IPS-18a (cell line): Measurements from ENCODE around the gene MTMR4.

Source experiments
- H3K27ac ChIP-seq: one replicate; pipeline ENCODE4 v1.5.1; 2013; ENCODE audit warnings: low read length
- H3K27me3 ChIP-seq: one replicate; pipeline ENCODE4 v1.6.1; 2013; ENCODE audit warnings: mild to moderate bottlenecking, low read length; ENCODE audit not compliant: control insufficient read depth, insufficient read depth
- H3K36me3 ChIP-seq: one replicate; pipeline ENCODE4 v1.6.1; 2013; ENCODE audit warnings: low read depth, low read length; ENCODE audit not compliant: control insufficient read depth
- H3K4me1 ChIP-seq: one replicate; pipeline ENCODE4 v1.6.1; 2013; ENCODE audit warnings: low read depth, low read length; ENCODE audit not compliant: control insufficient read depth
- H3K4me3 ChIP-seq: one replicate; pipeline ENCODE4 v1.5.1; 2013; ENCODE audit warnings: low read length
- H3K9ac ChIP-seq: one replicate; pipeline ENCODE4 v1.6.1; 2013; ENCODE audit warnings: mild to moderate bottlenecking, low read length, moderate library complexity
- H3K9me3 ChIP-seq: one replicate; pipeline ENCODE4 v1.6.1; 2013; ENCODE audit warnings: low read depth, low read length; ENCODE audit not compliant: control insufficient read depth

Gene MTMR4

DNA sequence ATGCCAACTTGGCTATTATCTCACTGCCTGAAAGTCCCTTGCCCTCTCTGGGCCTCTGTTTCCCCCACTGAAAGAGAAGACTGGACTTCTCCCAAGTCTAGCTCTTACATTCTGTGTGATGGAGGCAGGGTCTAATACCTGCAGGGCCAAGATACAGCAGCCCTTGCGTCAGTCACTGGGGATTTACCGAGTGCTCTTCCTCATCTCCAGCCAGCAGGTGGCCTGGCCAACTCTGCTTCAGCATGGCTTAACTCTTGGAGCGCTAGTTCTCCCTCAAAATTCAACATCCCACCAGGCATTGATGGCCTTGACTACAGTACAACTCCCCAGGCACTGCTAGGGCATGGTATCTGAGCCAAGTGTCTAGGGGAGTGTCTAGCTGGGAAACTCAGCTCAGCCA, 19.9 kb upstream of the MTMR4 start:
- Histone ChIP-seq H3K9ac (no peak overlapping the region), H3K27ac (no peak overlapping the region), H3K4me3 (no peak overlapping the region), H3K9me3 (no peaks in the 10 kb centered on the region), H3K36me3 (no peaks in the 10 kb centered on the region), H3K27me3 (peaks cover 7% of the 10 kb centered on the region), H3K4me1 (peaks cover under 1% of the 10 kb centered on the region)

DNA sequence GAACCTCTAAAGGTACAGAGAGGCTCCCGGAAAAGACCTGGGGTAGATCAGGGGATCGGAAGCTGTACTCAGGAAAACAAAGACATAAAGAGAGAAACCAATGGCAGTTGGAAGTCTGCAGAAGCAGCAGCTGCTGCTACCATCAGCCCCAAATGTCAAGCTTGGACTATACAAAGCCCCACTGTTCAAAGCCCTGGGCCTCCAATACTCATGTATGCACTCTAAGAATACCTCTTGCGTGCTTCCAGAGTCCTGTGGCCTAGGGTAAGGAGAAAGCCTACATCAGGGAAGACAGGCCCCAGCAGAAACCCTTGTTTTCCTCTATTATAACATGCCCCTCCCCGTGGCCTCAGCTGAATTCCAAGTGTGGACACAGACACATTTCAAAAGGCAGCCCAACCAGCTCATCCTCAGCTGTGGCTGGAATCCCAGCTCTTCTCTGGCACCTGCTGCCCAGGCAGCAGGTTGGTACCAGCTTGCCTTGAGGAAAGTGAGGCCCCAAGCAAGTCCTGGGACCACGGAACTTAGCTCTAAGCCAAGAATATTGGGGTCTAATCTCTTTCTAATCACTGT, 19.3 kb upstream of the MTMR4 start:
- Histone ChIP-seq H3K4me1 (peaks cover 6% of the 10 kb centered on the region), H3K27me3 (peaks cover 7% of the 10 kb centered on the region)

GRCh38 chr17:58532555-58532951, 18.1 kb upstream of the MTMR4 start:
- H3K36me3 ChIP-seq, result no peaks in the 10 kb centered on the region
- no peak overlapping the region for H3K27ac ChIP-seq
- H3K4me1 ChIP-seq, result peaks cover 6% of the 10 kb centered on the region
- H3K4me3 ChIP-seq, result peak overlapping the region; percentile 68
- H3K27me3 ChIP-seq, result peaks cover 7% of the 10 kb centered on the region
- H3K9ac ChIP-seq, result no peak overlapping the region
- H3K9me3 ChIP-seq, result no peaks in the 10 kb centered on the region

More for the DNA sequence above, 19.3 kb upstream of the MTMR4 start:
- H3K36me3 ChIP-seq, result no peaks in the 10 kb centered on the region
- H3K27ac ChIP-seq, result no peak overlapping the region
- no peak overlapping the region for H3K4me3 ChIP-seq
- no peaks in the 10 kb centered on the region for H3K9me3 ChIP-seq
- H3K9ac ChIP-seq, result no peak overlapping the region

GRCh38 chr17:58531661-58532554, 17.5 kb upstream of the MTMR4 start:
- Histone ChIP-seq H3K9ac (no peak overlapping the region), H3K9me3 (no peaks in the 10 kb centered on the region)

DNA sequence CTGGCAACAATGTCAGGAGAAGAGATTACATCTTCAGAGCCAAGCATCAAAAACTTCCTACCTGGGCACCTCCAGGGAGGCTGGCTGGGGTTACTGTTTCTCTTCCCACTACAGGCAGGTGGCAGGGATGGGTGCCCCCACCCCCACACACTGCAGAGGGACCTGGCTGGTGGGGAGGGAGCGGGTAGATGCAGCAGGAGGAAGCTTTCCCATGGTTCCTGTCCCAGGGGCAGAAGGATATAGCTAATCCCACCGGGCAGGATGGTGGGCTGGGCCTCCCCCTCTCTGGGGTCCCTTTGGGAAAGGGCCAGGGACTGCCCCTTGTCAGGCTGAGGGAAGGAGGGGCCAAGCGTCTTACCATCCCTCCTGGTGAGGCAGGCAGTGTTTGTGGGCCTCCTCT, 16.7 kb upstream of the MTMR4 start:
- Histone ChIP-seq H3K4me3 (peak overlapping the region; percentile 71), H3K27me3 (peaks cover 7% of the 10 kb centered on the region)

More at GRCh38 chr17:58531661-58532554, 17.5 kb upstream of the MTMR4 start:
- Histone ChIP-seq H3K4me3 (peak overlapping the region; percentile 71), H3K27me3 (peaks cover 7% of the 10 kb centered on the region), H3K36me3 (no peaks in the 10 kb centered on the region), H3K27ac (no peak overlapping the region), H3K4me1 (peaks cover 6% of the 10 kb centered on the region)

DNA sequence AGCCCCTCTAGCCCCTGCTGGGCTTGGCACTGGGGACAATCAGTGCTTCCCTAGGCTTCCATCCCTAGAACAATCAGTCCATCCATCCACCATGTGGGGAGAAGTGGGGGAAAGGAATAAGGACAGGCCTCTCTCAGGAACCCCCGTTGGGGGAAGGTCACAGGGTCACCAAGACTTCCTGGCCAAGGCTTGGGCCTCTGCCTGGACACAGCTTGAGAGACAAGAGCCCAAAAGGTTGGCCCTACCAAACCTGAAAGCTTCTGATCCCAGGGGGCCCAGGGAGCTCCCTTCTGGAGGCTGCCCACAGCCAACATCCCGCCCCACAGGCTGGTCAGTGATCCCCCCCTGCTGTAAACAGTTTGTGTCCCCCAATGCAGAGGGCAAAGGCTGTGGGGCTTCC, 16.2 kb upstream of the MTMR4 start:
- H3K4me3 ChIP-seq, result no peak overlapping the region
- H3K9ac ChIP-seq, result no peak overlapping the region
- no peak overlapping the region for H3K27ac ChIP-seq
- H3K4me1 ChIP-seq, result peaks cover 6% of the 10 kb centered on the region
- peaks cover 7% of the 10 kb centered on the region for H3K27me3 ChIP-seq
- H3K9me3 ChIP-seq, result no peaks in the 10 kb centered on the region
- no peaks in the 10 kb centered on the region for H3K36me3 ChIP-seq

More for the DNA sequence above, 16.7 kb upstream of the MTMR4 start:
- H3K4me1 ChIP-seq, result peaks cover 6% of the 10 kb centered on the region
- H3K9me3 ChIP-seq, result no peaks in the 10 kb centered on the region
- no peak overlapping the region for H3K27ac ChIP-seq
- no peaks in the 10 kb centered on the region for H3K36me3 ChIP-seq
- no peak overlapping the region for H3K9ac ChIP-seq

GRCh38 chr17:58529275-58529674, 14.8 kb upstream of the MTMR4 start:
- H3K9me3 ChIP-seq, result no peaks in the 10 kb centered on the region
- H3K4me1 ChIP-seq, result peaks cover 6% of the 10 kb centered on the region
- peaks cover 7% of the 10 kb centered on the region for H3K27me3 ChIP-seq
- no peak overlapping the region for H3K9ac ChIP-seq
- H3K27ac ChIP-seq, result no peak overlapping the region
- H3K4me3 ChIP-seq, result no peak overlapping the region
- no peaks in the 10 kb centered on the region for H3K36me3 ChIP-seq

- Histone ChIP-seq H3K4me3 (no peak overlapping the region), H3K4me1 (peaks cover 6% of the 10 kb centered on the region), H3K9ac (no peak overlapping the region)
Observed at GRCh38 chr17:58528443-58528842, 14.0 kb upstream of the MTMR4 start.

DNA sequence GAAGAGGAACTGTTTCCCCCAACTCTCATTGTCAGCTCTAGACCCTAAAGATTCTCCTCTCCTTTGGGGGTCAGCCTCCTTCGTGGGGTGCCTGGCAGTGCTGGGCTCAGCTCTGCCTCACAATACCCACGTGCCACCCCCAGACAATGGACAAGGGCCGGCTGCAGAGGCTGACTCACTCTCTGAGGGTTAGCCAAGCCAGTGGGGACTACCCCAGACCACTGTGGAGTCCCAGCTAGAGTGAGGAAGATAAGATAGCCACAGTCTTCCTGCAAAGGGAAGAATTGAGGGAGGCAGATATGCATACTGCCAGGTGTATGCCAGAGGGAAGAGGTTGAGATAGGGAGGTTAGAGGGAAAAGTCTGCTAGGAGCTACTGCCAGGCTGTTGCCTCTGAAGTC, 13.5 kb upstream of the MTMR4 start:
- Histone ChIP-seq H3K4me3 (no peak overlapping the region), H3K27me3 (peaks cover 7% of the 10 kb centered on the region), H3K9me3 (no peaks in the 10 kb centered on the region), H3K9ac (no peak overlapping the region), H3K36me3 (no peaks in the 10 kb centered on the region), H3K27ac (no peak overlapping the region), H3K4me1 (peaks cover 6% of the 10 kb centered on the region)

More at GRCh38 chr17:58528443-58528842, 14.0 kb upstream of the MTMR4 start:
- Histone ChIP-seq H3K27me3 (peaks cover 7% of the 10 kb centered on the region), H3K9me3 (no peaks in the 10 kb centered on the region), H3K36me3 (no peaks in the 10 kb centered on the region), H3K27ac (no peak overlapping the region)

- H3K4me3 ChIP-seq, result no peak overlapping the region
- peaks cover 1% of the 10 kb centered on the region for H3K27me3 ChIP-seq
- H3K36me3 ChIP-seq, result no peaks in the 10 kb centered on the region
- H3K9ac ChIP-seq, result no peak overlapping the region
- no peak overlapping the region for H3K27ac ChIP-seq
- no peaks in the 10 kb centered on the region for H3K9me3 ChIP-seq
- H3K4me1 ChIP-seq, result peaks cover 6% of the 10 kb centered on the region
Observed at GRCh38 chr17:58527306-58527705, 12.9 kb upstream of the MTMR4 start.

DNA sequence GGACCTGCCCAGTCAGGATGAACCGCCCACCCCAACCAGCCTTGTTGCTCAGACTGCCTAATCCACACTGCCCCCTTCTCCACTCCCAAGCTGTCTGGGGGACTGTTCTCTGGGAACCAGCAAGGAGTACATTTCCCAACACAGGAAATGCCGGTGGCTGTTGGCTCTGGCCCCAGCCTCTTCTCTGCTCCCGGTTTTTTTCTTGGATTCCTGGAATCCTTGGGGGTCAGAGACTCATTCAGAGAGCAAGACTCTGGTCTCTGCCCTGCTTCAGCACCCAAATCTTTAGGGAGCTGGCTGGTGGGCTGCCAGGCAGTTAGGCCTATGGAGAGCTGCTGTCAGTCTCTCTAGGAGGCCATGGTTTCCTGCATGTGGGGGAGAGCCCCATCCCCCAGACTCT, 10.8 kb upstream of the MTMR4 start:
- Histone ChIP-seq H3K4me1 (peaks cover 6% of the 10 kb centered on the region), H3K36me3 (no peaks in the 10 kb centered on the region), H3K27me3 (no peaks in the 10 kb centered on the region), H3K27ac (no peak overlapping the region), H3K4me3 (no peak overlapping the region), H3K9ac (no peak overlapping the region), H3K9me3 (no peaks in the 10 kb centered on the region)

DNA sequence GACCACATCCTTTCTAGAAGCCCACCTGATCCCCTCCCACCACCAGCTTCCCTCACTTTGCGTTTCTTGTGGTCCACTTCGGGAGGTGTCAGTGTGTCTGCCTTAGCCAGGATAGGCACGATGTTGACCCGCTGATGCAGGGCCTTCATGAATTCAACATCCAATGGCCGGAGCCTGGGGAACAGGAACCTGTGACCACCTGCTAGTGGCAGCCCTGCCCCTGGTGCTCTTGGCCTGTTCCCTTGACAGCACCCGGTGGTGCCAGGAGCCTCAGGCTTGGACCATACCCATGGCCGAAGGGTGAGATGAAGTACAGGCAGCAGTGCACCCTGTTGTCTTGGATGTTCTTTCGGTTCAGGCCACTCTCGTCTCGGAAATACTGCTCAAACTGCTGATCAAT, 7.2 kb upstream of the MTMR4 start:
- no peaks in the 10 kb centered on the region for H3K27me3 ChIP-seq
- H3K27ac ChIP-seq, result no peak overlapping the region
- H3K9ac ChIP-seq, result no peak overlapping the region
- H3K36me3 ChIP-seq, result no peaks in the 10 kb centered on the region
- peaks cover 10% of the 10 kb centered on the region for H3K4me1 ChIP-seq
- no peak overlapping the region for H3K4me3 ChIP-seq
- no peaks in the 10 kb centered on the region for H3K9me3 ChIP-seq
